HepG2 (cell line): ENCODE results near the gene AKAP14. TPM values are rescaled to one million over a fixed set of nuclear protein-coding genes. Genes with fewer than 3 reads are reported as not detected.

Experiments
- AFF4 ChIP-seq: sonication (generic); formaldehyde crosslinking; IDR thresholded peaks from 2 replicates; pipeline ENCODE4 v1.4.0; 2020; ENCODE audit warnings: missing genetic modification reagents
- DRAP1 ChIP-seq: IDR thresholded peaks from 2 replicates; pipeline ENCODE4 v1.6.1; 2016; ENCODE audit warnings: missing genetic modification reagents, missing compliant biosample characterization
- IRF2 ChIP-seq: IDR thresholded peaks from 2 replicates; pipeline ENCODE4 v1.6.1; 2018; ENCODE audit warnings: missing genetic modification reagents, missing compliant biosample characterization
- IRX3 ChIP-seq: sonication (generic); formaldehyde crosslinking; IDR thresholded peaks from 2 replicates; pipeline ENCODE4 v1.8.1; 2023; ENCODE audit warnings: mild to moderate bottlenecking, low read depth, missing genetic modification reagents, borderline replicate concordance
- KAT2B ChIP-seq: fragments of 150-350 bp; IDR thresholded peaks from 2 replicates; pipeline ENCODE4 v1.6.1; 2014; ENCODE audit warnings: low read depth, low read length, borderline replicate concordance
- KMT2A ChIP-seq: sonication (generic); formaldehyde crosslinking; IDR thresholded peaks from 2 replicates; pipeline ENCODE4 v1.4.0; 2020; ENCODE audit warnings: missing genetic modification reagents
- MTA1 ChIP-seq: sonication (generic); formaldehyde crosslinking; IDR thresholded peaks from 2 replicates; pipeline ENCODE4 v1.4.0; 2020; ENCODE audit warnings: missing genetic modification reagents, mild to moderate bottlenecking, borderline replicate concordance
- NRL ChIP-seq: sonication (generic); formaldehyde crosslinking; IDR thresholded peaks from 2 replicates; pipeline ENCODE4 v1.5.0; 2020; ENCODE audit warnings: missing genetic modification reagents, mild to moderate bottlenecking, moderate library complexity, borderline replicate concordance
- PHF5A ChIP-seq: IDR thresholded peaks from one replicate; pipeline ENCODE4 v1.6.1; 2018; ENCODE audit warnings: low read depth, missing genetic modification reagents; ENCODE audit not compliant: unreplicated experiment
- POGZ ChIP-seq: sonication (generic); formaldehyde crosslinking; IDR thresholded peaks from 2 replicates; pipeline ENCODE4 v1.4.0; 2020; ENCODE audit warnings: mild to moderate bottlenecking, missing genetic modification reagents
- RARA ChIP-seq: IDR thresholded peaks from 2 replicates; pipeline ENCODE4 v1.6.1; 2016; ENCODE audit warnings: missing genetic modification reagents, missing compliant biosample characterization
- SALL1 ChIP-seq: sonication (generic); formaldehyde crosslinking; IDR thresholded peaks from 2 replicates; pipeline ENCODE4 v1.8.0; 2022; ENCODE audit warnings: mild to moderate bottlenecking, missing genetic modification reagents
- SP1 ChIP-seq, 2 experiments: fragments of 450-650 bp in 1 of 2; sonication (generic) in 1 of 2; formaldehyde crosslinking in 1 of 2; IDR thresholded peaks; 2 replicates each; pipeline versions ENCODE4 v1.4.0 to v1.6.1; 2016 to 2020; ENCODE audit warnings: missing genetic modification reagents in 1 of 2
- ZBTB20 ChIP-seq: sonication (generic); formaldehyde crosslinking; IDR thresholded peaks from 2 replicates; pipeline ENCODE4 v1.8.1; 2023; ENCODE audit warnings: missing genetic modification reagents, low read depth, mild to moderate bottlenecking, borderline replicate concordance
- ZBTB38 ChIP-seq: sonication (generic); formaldehyde crosslinking; IDR thresholded peaks from 2 replicates; pipeline ENCODE4 v1.5.1; 2020; ENCODE audit warnings: mild to moderate bottlenecking, missing genetic modification reagents
- ZFP36L1 ChIP-seq: sonication (generic); formaldehyde crosslinking; IDR thresholded peaks from 2 replicates; pipeline ENCODE4 v1.8.0; 2022; ENCODE audit warnings: mild to moderate bottlenecking, missing genetic modification reagents, moderate library complexity
- ZNF331 ChIP-seq: sonication (generic); formaldehyde crosslinking; IDR thresholded peaks from 2 replicates; pipeline ENCODE4 v1.4.0; 2020; ENCODE audit warnings: missing genetic modification reagents
- ZNF660 ChIP-seq: sonication (generic); formaldehyde crosslinking; IDR thresholded peaks from 2 replicates; pipeline ENCODE4 v1.5.1; 2020; ENCODE audit warnings: mild to moderate bottlenecking, low read depth, missing genetic modification reagents, borderline replicate concordance
- ZNF766 ChIP-seq: sonication (generic); formaldehyde crosslinking; IDR thresholded peaks from 2 replicates; pipeline ENCODE4 v1.5.0; 2020; ENCODE audit warnings: missing genetic modification reagents, borderline replicate concordance
- polyA plus RNA-seq, 8 experiments: library from polyadenylated mRNA; depleted of rRNA in 3 of 8; stranded (reverse) in 7 of 8; unstranded in 1 of 8; fragments of >200 nt; fragmentation: Illumina TruSeq in 4 of 8; extraction: Trizol in 4 of 8; gene quantifications; 2 replicates each; pipeline versions ENCODE4 v1.2.1 to v1.2.3, GENCODE V29; 2011 to 2016; ENCODE audit warnings: low read depth in 4 of 8, missing spikeins in 1 of 8, mixed read lengths in 1 of 8; ENCODE audit not compliant: insufficient read depth in 1 of 8
- total RNA-seq, 5 experiments: library from RNA; depleted of rRNA; stranded (reverse); fragments of >200 nt; fragmentation: Illumina TruSeq; extraction: Trizol; gene quantifications; 2 replicates each; pipeline ENCODE4 v1.2.3, GENCODE V29; 2016; ENCODE audit warnings: low read depth in 1 of 5
- TF ChIP-seq, protein P1 (sequence below): sonication (generic); formaldehyde crosslinking; IDR thresholded peaks from 2 replicates; pipeline ENCODE4 v1.5.1; 2020; ENCODE audit warnings: missing genetic modification reagents, mild to moderate bottlenecking, borderline replicate concordance
- TF ChIP-seq, protein P2 (sequence below): sonication (generic); formaldehyde crosslinking; IDR thresholded peaks from 2 replicates; pipeline ENCODE4 v1.8.0; 2022; ENCODE audit warnings: missing genetic modification reagents, mild to moderate bottlenecking, inconsistent platforms, borderline replicate concordance

AKAP14 gene
- total and polyA plus RNA-seq, 2 of the 13 experiments (the other 11 are each of a cell fraction or from before 2014, with no cell fraction given) = 0.20 to 1.7 TPM

GRCh38 chrX:119871599-119872395 is 23.9 kb upstream of the AKAP14 start, which contains the start of the genes NDUFA1 and RNF113A (continued):
- TF ChIP-seq, protein P1, sequence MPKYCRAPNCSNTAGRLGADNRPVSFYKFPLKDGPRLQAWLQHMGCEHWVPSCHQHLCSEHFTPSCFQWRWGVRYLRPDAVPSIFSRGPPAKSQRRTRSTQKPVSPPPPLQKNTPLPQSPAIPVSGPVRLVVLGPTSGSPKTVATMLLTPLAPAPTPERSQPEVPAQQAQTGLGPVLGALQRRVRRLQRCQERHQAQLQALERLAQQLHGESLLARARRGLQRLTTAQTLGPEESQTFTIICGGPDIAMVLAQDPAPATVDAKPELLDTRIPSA (CRISPR knock-in tag) = no peak
- TF ChIP-seq RARA (CRISPR knock-in tag) = no peak
- no peak; the same call in 1 of the 2 replicates for TF ChIP-seq KMT2A
- TF ChIP-seq KAT2B = no peak
- TF ChIP-seq ZBTB38 (CRISPR knock-in tag) = 0 out of 2 replicates have a peak, but pooled peaks have one; percentile 20
- TF ChIP-seq SP1 (IDR thresholded peaks at IDR 0.05) = no peak
- TF ChIP-seq SP1 (CRISPR knock-in tag; IDR thresholded peaks at IDR 0.05) = no peak
- TF ChIP-seq MTA1 (CRISPR knock-in tag) = no peak
- TF ChIP-seq NRL = no peak
- TF ChIP-seq ZNF766 (CRISPR knock-in tag) = peak; percentile 60; the same call in 1 of the 2 replicates
- TF ChIP-seq DRAP1 (CRISPR knock-in tag) = peak; percentile 66; the same call in 1 of the 2 replicates
- 0 out of 2 replicates have a peak, but pooled peaks have one; percentile 43 for TF ChIP-seq IRX3 (CRISPR knock-in tag)
- TF ChIP-seq ZNF660 (CRISPR knock-in tag) = no peak
- TF ChIP-seq PHF5A = no peak
- 0 out of 2 replicates have a peak, but pooled peaks have one; percentile 40 for TF ChIP-seq ZNF331 (CRISPR knock-in tag)
- TF ChIP-seq, protein P2, sequence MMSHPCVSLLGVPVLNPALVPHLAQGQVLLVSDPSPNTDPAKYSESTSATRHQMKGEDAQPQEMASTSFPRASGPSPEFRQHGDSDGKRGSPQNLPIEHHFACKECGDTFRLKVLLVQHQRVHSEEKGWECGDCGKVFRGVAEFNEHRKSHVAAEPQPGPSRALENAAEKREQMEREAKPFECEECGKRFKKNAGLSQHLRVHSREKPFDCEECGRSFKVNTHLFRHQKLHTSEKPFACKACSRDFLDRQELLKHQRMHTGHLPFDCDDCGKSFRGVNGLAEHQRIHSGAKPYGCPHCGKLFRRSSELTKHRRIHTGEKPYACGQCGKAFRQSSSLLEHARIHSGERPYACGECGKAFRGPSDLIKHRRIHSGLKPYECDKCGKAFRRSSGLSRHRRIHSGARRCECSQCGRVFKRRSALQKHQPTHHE (CRISPR knock-in tag) = peak; percentile 43; the same call in 1 of the 2 replicates
- TF ChIP-seq POGZ (CRISPR knock-in tag) = peak; percentile 54
- TF ChIP-seq SALL1 (CRISPR knock-in tag) = peak; percentile 69
- no peak for TF ChIP-seq ZFP36L1
- no peak for TF ChIP-seq ZBTB20
- peak; percentile 63 for TF ChIP-seq IRF2
- no peak for TF ChIP-seq AFF4 (CRISPR knock-in tag)
